HG03045 (cell line): ENCODE results near the gene MBOAT1.

Source experiments
- ATAC-seq: cut with Tn5 transposase; IDR thresholded peaks from one replicate; pipeline ENCODE4 v1.9.1; 2021; ENCODE audit warnings: mild to moderate bottlenecking, moderate library complexity; ENCODE audit not compliant: unreplicated experiment

Gene MBOAT1

DNA sequence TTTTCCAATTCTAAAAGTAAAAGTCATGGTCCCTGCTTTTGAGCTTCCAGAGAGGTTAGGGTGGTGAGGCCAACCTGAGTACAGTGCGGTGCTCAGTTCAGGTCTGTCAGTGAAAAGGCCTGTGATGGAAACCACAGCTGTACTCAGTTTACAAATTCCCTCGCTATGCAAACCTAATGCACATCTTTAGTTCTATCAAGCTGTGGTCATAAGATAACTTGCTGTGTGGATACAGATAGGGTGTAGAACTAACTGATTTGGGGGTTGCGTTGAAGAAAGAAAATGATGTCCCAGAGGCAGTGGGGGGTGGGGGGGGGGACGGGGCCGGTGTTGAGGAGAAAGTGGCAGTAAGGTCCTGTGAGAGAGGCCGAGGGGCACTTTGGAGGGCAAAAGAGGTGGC, 22.8 kb upstream of the MBOAT1 start:
- ATAC-seq: no peak

GRCh38 chr6:20234136-20234535, 21.9 kb upstream of the MBOAT1 start:
- no peak for ATAC-seq

DNA sequence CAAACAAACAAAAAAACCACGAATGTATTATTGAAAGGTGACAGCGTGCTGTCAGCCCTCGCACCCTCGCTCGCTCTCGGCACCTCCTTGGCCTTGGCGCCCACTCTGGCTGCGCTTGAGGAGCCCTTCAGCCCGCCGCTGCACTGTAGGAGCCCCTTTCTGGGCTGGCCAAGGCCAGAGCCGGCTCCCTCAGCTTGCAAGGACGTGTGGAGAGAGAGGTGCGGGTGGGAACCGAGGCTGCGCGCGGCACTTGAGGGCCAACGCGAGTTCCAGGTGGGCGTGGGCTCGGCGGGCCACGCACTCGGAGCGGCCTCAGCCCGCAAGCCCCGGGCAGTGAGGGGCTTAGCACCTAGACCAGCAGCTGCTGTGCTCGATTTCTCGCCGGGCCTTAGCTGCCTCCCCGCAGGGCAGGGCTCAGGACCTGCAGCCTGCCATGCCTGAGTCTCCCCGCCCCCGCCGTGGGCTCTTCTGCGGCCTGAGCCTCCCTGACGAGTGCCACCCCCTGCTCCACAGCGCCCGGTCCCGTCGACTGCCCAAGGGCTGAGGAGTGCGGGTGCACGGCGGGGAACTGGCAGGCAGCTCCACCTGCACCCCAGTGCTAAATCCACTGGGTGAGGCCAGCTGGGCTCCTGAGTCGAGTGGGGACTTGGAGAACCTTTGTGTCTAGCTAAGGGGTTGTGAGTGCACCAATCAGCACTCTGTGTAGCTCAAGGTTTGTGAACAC, 20.9 kb upstream of the MBOAT1 start:
- no peak for ATAC-seq

DNA sequence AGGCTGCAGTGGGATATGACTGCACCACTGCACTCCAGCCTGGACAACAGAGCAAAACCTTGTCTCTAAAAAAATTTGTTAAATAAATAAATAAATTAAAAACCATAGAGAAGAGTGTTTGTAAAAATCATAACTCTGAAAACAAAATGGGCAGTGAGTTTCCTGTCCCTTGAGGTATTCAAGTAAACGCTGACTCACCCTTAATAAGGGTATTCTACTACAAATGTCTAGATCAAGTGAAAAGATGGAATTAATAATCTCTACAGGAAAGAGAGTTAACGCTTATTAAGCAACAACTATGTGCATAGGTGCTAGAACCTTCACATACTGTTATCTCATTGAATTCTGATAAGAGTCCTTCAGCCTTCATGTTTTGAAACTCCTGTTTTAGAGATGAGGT, 19.9 kb upstream of the MBOAT1 start:
- no peak for ATAC-seq

- no peak for ATAC-seq
Measured at GRCh38 chr6:20230401-20231119, 18.3 kb upstream of the MBOAT1 start.

- no peak for ATAC-seq
Measured at GRCh38 chr6:20229881-20230280, 17.6 kb upstream of the MBOAT1 start.

- no peak for ATAC-seq
Measured at GRCh38 chr6:20227350-20227749, 15.1 kb upstream of the MBOAT1 start.

GRCh38 chr6:20223141-20223540, 10.9 kb upstream of the MBOAT1 start:
- no peak for ATAC-seq

GRCh38 chr6:20221421-20221820, 9.2 kb upstream of the MBOAT1 start:
- no peak for ATAC-seq

DNA sequence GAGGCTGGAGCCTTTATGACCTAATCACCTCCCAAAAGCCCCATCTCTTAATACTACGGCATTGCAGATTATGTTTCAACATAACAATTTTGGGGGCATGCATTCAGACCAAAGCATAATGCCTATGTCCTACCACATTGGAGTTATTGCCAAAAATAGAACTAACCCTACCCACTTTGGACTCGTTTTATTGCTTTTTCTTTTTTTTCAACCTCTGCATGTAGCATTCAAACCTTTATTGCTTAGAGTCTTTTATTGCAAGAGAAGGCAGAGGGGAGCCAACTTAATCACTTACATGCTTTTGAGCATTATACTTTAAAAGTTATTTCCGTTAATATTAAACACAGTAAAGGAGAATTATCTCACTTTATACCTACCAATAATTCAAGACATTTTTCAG, 8.1 kb upstream of the MBOAT1 start:
- ATAC-seq: no peak

GRCh38 chr6:20217891-20218290, 5.6 kb upstream of the MBOAT1 start:
- ATAC-seq: no peak

GRCh38 chr6:20217324-20217855, 5.1 kb upstream of the MBOAT1 start:
- ATAC-seq: no peak

DNA sequence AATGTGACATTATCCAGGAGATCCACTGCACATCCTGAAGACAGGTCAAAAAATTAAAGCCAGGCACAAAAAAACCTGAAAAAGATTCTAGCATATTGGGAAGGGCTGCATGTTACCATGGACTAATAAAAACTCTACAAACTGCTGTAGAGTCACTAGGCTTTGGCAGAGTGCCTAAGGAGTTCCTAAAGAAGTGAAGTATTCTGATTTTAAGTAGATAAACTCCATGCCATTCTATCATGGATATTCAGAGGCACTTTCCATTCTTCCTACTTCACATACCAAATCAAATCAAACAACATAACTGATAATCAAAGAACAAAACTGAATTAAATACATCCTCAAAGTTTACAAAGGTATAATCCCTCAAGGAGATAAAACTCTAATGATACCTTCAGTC, 3.0 kb upstream of the MBOAT1 start:
- ATAC-seq: no peak

GRCh38 chr6:20213271-20213798, 1.1 kb upstream of the MBOAT1 start:
- no peak for ATAC-seq

GRCh38 chr6:20211941-20212391, 303 bp downstream of the MBOAT1 start:
- ATAC-seq: peak; percentile 23

GRCh38 chr6:20211037-20211940, 980 bp downstream of the MBOAT1 start:
- no peak for ATAC-seq

GRCh38 chr6:20210158-20210557, 2.1 kb downstream of the MBOAT1 start:
- ATAC-seq: no peak

DNA sequence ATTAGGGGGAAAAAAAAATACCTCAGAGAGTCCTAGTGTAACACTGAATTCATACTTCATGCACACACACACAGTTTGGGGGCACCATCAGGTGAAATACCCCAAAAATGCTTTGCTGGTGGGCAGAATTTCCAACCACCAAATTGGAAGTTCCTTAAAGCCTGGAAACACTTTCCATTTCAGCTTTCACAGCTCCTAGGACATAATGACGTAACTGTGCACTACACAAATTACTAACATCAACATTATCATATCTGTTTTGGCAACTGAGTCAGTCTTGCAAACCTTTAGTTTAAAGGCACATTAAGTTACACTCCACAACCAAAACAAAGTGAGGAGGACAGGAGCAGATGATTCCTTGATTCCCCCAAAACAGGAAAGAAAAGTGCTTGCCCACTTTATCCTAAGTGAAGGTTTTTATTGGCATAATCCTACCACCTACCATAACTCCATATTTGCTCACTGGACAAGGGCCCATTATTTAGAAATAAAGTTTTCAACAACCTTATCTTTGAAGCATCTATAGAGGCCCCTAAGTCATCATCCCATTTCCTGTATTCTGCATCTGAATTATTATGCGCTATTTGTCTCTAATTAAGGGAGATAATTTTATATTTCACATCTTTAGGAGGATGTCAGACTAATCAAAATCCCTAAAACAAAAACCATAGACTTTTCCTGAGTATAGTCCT, 3.4 kb downstream of the MBOAT1 start:
- no peak for ATAC-seq

DNA sequence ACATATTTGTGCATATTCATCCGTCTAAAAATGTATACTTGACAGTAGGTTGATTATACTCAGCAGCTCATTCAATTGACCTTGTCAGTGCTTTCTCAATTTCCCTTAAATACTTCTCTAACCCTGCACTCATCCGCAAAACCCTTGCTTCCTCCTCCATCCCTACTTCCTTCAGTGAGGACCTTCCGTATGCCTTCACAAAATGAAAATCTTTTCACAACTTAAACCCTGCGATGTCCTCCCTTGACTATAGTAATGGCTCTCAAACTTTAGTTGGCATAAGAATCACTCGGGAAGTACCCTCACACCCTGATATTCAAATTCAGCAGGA, 5.2 kb downstream of the MBOAT1 start:
- ATAC-seq: no peak

DNA sequence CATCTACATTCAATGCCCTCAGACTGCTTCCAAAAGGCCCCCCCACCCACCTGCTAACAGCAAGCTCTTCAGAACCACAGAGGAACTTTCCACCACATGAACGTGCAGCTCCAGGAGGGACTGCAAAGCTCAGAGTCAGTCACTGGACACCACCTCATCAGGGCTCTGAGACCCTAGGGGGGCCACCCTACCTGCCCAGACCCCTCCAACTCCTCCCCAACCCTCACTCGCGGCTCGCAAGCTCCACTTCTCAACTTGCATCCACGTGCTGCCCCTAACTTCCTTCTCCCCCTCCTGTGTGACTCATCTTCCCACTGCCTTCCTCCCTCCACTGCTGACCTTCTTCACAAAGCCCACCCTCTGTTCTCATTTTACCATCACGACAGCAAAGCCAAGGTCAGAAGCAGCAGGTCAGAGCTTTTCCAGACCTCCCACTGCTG, 6.5 kb downstream of the MBOAT1 start:
- ATAC-seq: no peak
